B cell (primary cell): ENCODE measurements around the gene HIPK2.

Source experiments
- EZH2 ChIP-seq: IDR thresholded peaks from 2 replicates; pipeline ENCODE4 v1.6.1; 2012; ENCODE audit warnings: borderline replicate concordance, low read depth, mild to moderate bottlenecking, moderate library complexity, low read length; ENCODE audit not compliant: insufficient read depth, poor library complexity, severe bottlenecking
- TF ChIP-seq, protein P1 (sequence below): fragments of 200-600 bp; IDR thresholded peaks from one replicate; pipeline ENCODE4 v1.8.0; 2022; ENCODE audit warnings: antibody characterized with exemption, mild to moderate bottlenecking

DNA sequence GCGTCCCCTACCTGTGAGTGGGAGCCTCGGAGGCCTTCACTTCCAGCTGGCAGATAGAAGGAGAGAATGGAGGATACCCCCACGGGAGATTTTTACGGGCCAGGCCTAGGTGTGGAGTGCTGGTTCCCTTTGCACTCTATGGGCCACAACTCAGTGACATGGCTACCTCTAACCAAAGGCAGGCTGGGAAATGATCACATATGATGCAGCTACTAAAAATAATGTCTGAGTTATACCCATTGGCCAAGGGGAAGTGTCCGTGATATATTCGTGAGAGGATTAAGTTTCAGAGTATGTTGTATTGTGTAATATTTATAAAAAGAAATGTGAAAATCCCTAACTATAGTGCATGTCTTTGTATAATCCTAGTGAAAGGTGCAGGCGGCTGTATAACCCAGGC lies 13.5 kb upstream of the HIPK2 start:
- TF ChIP-seq, protein P1, sequence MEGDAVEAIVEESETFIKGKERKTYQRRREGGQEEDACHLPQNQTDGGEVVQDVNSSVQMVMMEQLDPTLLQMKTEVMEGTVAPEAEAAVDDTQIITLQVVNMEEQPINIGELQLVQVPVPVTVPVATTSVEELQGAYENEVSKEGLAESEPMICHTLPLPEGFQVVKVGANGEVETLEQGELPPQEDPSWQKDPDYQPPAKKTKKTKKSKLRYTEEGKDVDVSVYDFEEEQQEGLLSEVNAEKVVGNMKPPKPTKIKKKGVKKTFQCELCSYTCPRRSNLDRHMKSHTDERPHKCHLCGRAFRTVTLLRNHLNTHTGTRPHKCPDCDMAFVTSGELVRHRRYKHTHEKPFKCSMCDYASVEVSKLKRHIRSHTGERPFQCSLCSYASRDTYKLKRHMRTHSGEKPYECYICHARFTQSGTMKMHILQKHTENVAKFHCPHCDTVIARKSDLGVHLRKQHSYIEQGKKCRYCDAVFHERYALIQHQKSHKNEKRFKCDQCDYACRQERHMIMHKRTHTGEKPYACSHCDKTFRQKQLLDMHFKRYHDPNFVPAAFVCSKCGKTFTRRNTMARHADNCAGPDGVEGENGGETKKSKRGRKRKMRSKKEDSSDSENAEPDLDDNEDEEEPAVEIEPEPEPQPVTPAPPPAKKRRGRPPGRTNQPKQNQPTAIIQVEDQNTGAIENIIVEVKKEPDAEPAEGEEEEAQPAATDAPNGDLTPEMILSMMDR: no peak
- no peak for TF ChIP-seq EZH2
